ENCODE data around the gene EFNA5.

DNA sequence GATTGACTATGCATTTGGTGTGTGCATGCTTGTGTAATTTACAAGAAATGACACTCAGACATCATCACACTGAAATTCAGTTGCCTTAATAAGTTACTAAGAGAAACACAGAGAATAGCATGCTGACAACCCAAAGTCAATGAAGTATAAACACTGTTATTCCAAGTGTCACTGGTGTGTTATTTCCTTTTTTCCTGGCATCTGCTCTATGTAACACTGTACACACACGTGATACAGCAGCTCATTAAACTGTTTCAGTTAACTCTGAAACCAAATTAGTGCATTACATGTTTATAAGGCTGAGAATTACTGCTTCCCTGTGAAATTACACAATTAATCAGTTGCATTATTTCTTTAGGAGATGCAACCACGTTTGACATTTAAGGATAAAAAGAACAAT lies 252.7 kb downstream of the EFNA5 start:
- TF ChIP-seq CTCF (IDR thresholded peaks at IDR 0.05) (no peak), POLR2A (IDR thresholded peaks at IDR 0.05) (no peak)

Data from lower leg skin (tissue), 3 donors.